SK-N-SH (cell line): ENCODE measurements around the gene DUSP28. TPM values are rescaled to one million over a fixed set of nuclear protein-coding genes. Genes with fewer than 3 reads are reported as not detected.

Source experiments
- CTCF ChIA-PET: fragments of 300-600, 350-600 bp; formaldehyde crosslinking; extraction: SDS; loops from one replicate; lab custom pipeline; 2021; lab: Yijun Ruan, JAX
- POLR2A ChIA-PET: fragments of 350-600 bp; sonication (Branson Sonifier 250); formaldehyde crosslinking; extraction: SDS; loops from one replicate; lab custom pipeline; 2020; ENCODE audit warnings: antibody characterized with exemption, inconsistent platforms; lab: Yijun Ruan, JAX
- DNase-seq: peaks from one replicate; pipeline ENCODE4 v3.0.0; 2012
- H2AFZ ChIP-seq: fragments of 200-600 bp; sonication (generic); 2 replicates; pipeline ENCODE4 v1.8.1; 2016; ENCODE audit warnings: antibody characterized with exemption, mild to moderate bottlenecking, low read depth
- H3F3A ChIP-seq: fragments of 200-600 bp; sonication (generic); replicated peaks from 2 replicates; pipeline ENCODE3; 2016; ENCODE audit warnings: antibody characterized with exemption, mild to moderate bottlenecking; ENCODE audit not compliant: insufficient read depth
- H3K27ac ChIP-seq, 2 experiments: fragments of 200-500 bp in 1 of 2; fragments of 200-600 bp in 1 of 2; sonication (Bioruptor generic) in 1 of 2; sonication (generic), shearing (Covaris generic) in 1 of 2; 2 replicates each; pipeline versions ENCODE4 v1.5.1 to v1.6.1; 2014 to 2016; ENCODE audit warnings: low read depth in 2 of 2, inconsistent platforms in 1 of 2, low read length in 1 of 2, mild to moderate bottlenecking in 1 of 2, mixed read lengths in 1 of 2
- H3K27me3 ChIP-seq: fragments of 200-600 bp; sonication (generic), shearing (Covaris generic); 2 replicates; pipeline ENCODE4 v1.6.1; 2016; ENCODE audit warnings: mixed run types; ENCODE audit not compliant: insufficient read depth
- H3K36me3 ChIP-seq, 2 experiments: fragments of 200-500 bp in 1 of 2; fragments of 200-600 bp in 1 of 2; sonication (Bioruptor generic) in 1 of 2; sonication (generic) in 1 of 2; replicated peaks in 1 of 2; 2 replicates each; pipeline versions ENCODE3 to v1.5.1; 2014 to 2016; ENCODE audit warnings: low read length in 1 of 2, mild to moderate bottlenecking in 1 of 2; ENCODE audit not compliant: insufficient read depth in 2 of 2, control insufficient read depth in 1 of 2
- H3K4me1 ChIP-seq, 2 experiments: fragments of 200-500 bp in 1 of 2; fragments of 200-600 bp in 1 of 2; sonication (Bioruptor generic) in 1 of 2; sonication (generic), shearing (Covaris generic) in 1 of 2; 2 replicates each; pipeline versions ENCODE4 v1.5.1 to v1.6.1; 2014 to 2016; ENCODE audit warnings: low read depth in 1 of 2, low read length in 1 of 2, mixed run types in 1 of 2; ENCODE audit not compliant: insufficient read depth in 2 of 2, control insufficient read depth in 1 of 2
- H3K4me2 ChIP-seq: fragments of 200-600 bp; sonication (generic), shearing (Covaris generic); 2 replicates; pipeline ENCODE4 v1.6.1; 2017; ENCODE audit warnings: mixed run types
- H3K4me3 ChIP-seq, 2 experiments: fragments of 200-500 bp in 1 of 2; fragments of 200-600 bp in 1 of 2; sonication (Bioruptor generic) in 1 of 2; sonication (generic), shearing (Covaris generic) in 1 of 2; 2 replicates each; pipeline versions ENCODE4 v1.5.1 to v1.8.1; 2014 to 2016; ENCODE audit warnings: low read depth in 2 of 2, inconsistent platforms in 1 of 2, low read length in 1 of 2, mild to moderate bottlenecking in 1 of 2, mixed read lengths in 1 of 2, moderate library complexity in 1 of 2
- H3K79me2 ChIP-seq: fragments of 200-600 bp; sonication (generic); 2 replicates; pipeline ENCODE4 v1.8.1; 2017; ENCODE audit warnings: mild to moderate bottlenecking; ENCODE audit not compliant: insufficient read depth
- H3K9ac ChIP-seq: fragments of 200-600 bp; sonication (generic); 2 replicates; pipeline ENCODE4 v1.6.1; 2017; ENCODE audit warnings: mixed run types
- H3K9me2 ChIP-seq: fragments of 200-600 bp; sonication (generic); 2 replicates; pipeline ENCODE4 v1.6.1; 2017; ENCODE audit warnings: mixed run types
- H3K9me3 ChIP-seq: fragments of 200-600 bp; sonication (generic); 2 replicates; pipeline ENCODE4 v1.6.1; 2017; ENCODE audit warnings: mixed run types, mild to moderate bottlenecking, moderate library complexity
- H4K20me1 ChIP-seq: fragments of 200-600 bp; sonication (generic); 2 replicates; pipeline ENCODE4 v1.6.1; 2017; ENCODE audit warnings: mild to moderate bottlenecking, mixed run types; ENCODE audit not compliant: insufficient read depth
- CHD2 ChIP-seq: fragments of 150-350 bp; IDR thresholded peaks from 2 replicates; pipeline ENCODE4 v1.6.1; 2018; ENCODE audit warnings: low read length; ENCODE audit not compliant: partially characterized antibody
- EZH2phosphoT487 ChIP-seq: fragments of 200-600 bp; sonication (generic); IDR thresholded peaks from 2 replicates; pipeline ENCODE4 v1.6.1; 2017; ENCODE audit warnings: low read depth, mixed run types, mild to moderate bottlenecking, antibody characterized with exemption, moderate library complexity, borderline replicate concordance
- FOSL2 ChIP-seq: IDR thresholded peaks from 2 replicates; pipeline ENCODE4 v1.4.0; 2012; ENCODE audit warnings: low read depth, mild to moderate bottlenecking, moderate library complexity, borderline replicate concordance
- FOXM1 ChIP-seq: IDR thresholded peaks from 2 replicates; pipeline ENCODE4 v1.4.0; 2012; ENCODE audit warnings: low read depth, mild to moderate bottlenecking
- GATA2 ChIP-seq: sonication (generic); formaldehyde crosslinking; IDR thresholded peaks from 2 replicates; pipeline ENCODE4 v1.5.0; 2020; ENCODE audit warnings: mild to moderate bottlenecking, missing genetic modification reagents
- JUND ChIP-seq: IDR thresholded peaks from 2 replicates; pipeline ENCODE4 v1.4.0; 2012
- MXI1 ChIP-seq: IDR thresholded peaks from 2 replicates; pipeline ENCODE4 v1.6.1; 2012; ENCODE audit warnings: mild to moderate bottlenecking, low read depth, low read length, improper control_type of control experiment
- NRF1 ChIP-seq: IDR thresholded peaks from 2 replicates; pipeline ENCODE4 v1.6.1; 2012; ENCODE audit warnings: low read depth, mild to moderate bottlenecking, low read length
- POLR2AphosphoS5 ChIP-seq: IDR thresholded peaks from 2 replicates; pipeline ENCODE4 v1.6.1; 2012; ENCODE audit warnings: low read depth, low read length
- RCOR1 ChIP-seq: fragments of 150-350 bp; IDR thresholded peaks from 2 replicates; pipeline ENCODE4 v1.6.1; 2017; ENCODE audit warnings: antibody characterized with exemption, low read length
- RXRA ChIP-seq: IDR thresholded peaks from 2 replicates; pipeline ENCODE4 v1.4.0; 2012; ENCODE audit warnings: low read depth, mild to moderate bottlenecking, borderline replicate concordance
- SMC3 ChIP-seq: IDR thresholded peaks from 2 replicates; pipeline ENCODE4 v1.6.1; 2012; ENCODE audit warnings: low read depth, low read length, improper control_type of control experiment
- TCF12 ChIP-seq: IDR thresholded peaks from 2 replicates; pipeline ENCODE4 v1.4.0; 2012
- USF2 ChIP-seq: fragments of 150-350 bp; IDR thresholded peaks from 2 replicates; pipeline ENCODE4 v1.6.1; 2017; ENCODE audit warnings: antibody characterized with exemption, low read length, low read depth, borderline replicate concordance
- YY1 ChIP-seq: IDR thresholded peaks from 2 replicates; pipeline ENCODE4 v1.4.0; 2012; ENCODE audit warnings: low read depth, mild to moderate bottlenecking
- WGBS: methylation state at CpG from one replicate; pipeline ENCODE4 v1.1.6; 2017; ENCODE audit warnings: low lambda C conversion rate; 5-methylcytosine and 5-hydroxymethylcytosine counted together
- polyA plus RNA-seq, 3 experiments: library from polyadenylated mRNA; depleted of rRNA; stranded (reverse); fragments of >200 nt; gene quantifications; 2 replicates each; pipeline ENCODE4 v1.2.3, GENCODE V29; 2012
- TF ChIP-seq, protein P1 (sequence below): fragments of 200-600 bp; sonication (generic); IDR thresholded peaks from 2 replicates; pipeline ENCODE4 v1.6.1; 2017; ENCODE audit warnings: antibody characterized with exemption, mild to moderate bottlenecking, moderate library complexity
- TF ChIP-seq, protein P2 (sequence below): IDR thresholded peaks from 2 replicates; pipeline ENCODE4 v1.4.0; 2012; ENCODE audit warnings: low read depth, borderline replicate concordance
- TF ChIP-seq, protein P3 (sequence below): IDR thresholded peaks from 2 replicates; pipeline ENCODE4 v1.4.0; 2012; ENCODE audit warnings: low read depth

Gene DUSP28
- polyA plus RNA-seq, 1 of the 3 experiments (the other 2 are of a cell fraction): 4.1 TPM

- Histone ChIP-seq H3K4me3 (no peak overlapping the region), H3K79me2 (peaks cover 32% of the 10 kb centered on the region; the same call in 1 of the 2 replicates), H3F3A (peaks cover 3% of the 10 kb centered on the region), H3K9me2 (no peaks in the 10 kb centered on the region), H3K36me3 (peaks cover 4 to 44% of the 10 kb centered on the region in 2 experiments), H2AFZ (no peak overlapping the region), H3K9ac (no peak overlapping the region), H3K9me3 (no peaks in the 10 kb centered on the region), H3K27ac (no peak overlapping the region; a peak in 1 of 4 replicates), H3K27me3 (no peaks in the 10 kb centered on the region), H3K4me2 (no peak overlapping the region), H3K4me1 (peaks cover 0 to 7% of the 10 kb centered on the region in 2 experiments; a peak in 1 of 4 replicates), H4K20me1 (peaks cover 17% of the 10 kb centered on the region; the same call in 1 of the 2 replicates)
- WGBS: 93% methylated on average over 9 of the region's 26 CpGs
- TF ChIP-seq, protein P1, sequence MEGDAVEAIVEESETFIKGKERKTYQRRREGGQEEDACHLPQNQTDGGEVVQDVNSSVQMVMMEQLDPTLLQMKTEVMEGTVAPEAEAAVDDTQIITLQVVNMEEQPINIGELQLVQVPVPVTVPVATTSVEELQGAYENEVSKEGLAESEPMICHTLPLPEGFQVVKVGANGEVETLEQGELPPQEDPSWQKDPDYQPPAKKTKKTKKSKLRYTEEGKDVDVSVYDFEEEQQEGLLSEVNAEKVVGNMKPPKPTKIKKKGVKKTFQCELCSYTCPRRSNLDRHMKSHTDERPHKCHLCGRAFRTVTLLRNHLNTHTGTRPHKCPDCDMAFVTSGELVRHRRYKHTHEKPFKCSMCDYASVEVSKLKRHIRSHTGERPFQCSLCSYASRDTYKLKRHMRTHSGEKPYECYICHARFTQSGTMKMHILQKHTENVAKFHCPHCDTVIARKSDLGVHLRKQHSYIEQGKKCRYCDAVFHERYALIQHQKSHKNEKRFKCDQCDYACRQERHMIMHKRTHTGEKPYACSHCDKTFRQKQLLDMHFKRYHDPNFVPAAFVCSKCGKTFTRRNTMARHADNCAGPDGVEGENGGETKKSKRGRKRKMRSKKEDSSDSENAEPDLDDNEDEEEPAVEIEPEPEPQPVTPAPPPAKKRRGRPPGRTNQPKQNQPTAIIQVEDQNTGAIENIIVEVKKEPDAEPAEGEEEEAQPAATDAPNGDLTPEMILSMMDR: no peak
- TF ChIP-seq, protein P2, sequence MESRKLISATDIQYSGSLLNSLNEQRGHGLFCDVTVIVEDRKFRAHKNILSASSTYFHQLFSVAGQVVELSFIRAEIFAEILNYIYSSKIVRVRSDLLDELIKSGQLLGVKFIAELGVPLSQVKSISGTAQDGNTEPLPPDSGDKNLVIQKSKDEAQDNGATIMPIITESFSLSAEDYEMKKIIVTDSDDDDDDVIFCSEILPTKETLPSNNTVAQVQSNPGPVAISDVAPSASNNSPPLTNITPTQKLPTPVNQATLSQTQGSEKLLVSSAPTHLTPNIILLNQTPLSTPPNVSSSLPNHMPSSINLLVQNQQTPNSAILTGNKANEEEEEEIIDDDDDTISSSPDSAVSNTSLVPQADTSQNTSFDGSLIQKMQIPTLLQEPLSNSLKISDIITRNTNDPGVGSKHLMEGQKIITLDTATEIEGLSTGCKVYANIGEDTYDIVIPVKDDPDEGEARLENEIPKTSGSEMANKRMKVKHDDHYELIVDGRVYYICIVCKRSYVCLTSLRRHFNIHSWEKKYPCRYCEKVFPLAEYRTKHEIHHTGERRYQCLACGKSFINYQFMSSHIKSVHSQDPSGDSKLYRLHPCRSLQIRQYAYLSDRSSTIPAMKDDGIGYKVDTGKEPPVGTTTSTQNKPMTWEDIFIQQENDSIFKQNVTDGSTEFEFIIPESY: no peak
- no peak for TF ChIP-seq TCF12
- TF ChIP-seq NRF1: no peak
- TF ChIP-seq, protein P3, sequence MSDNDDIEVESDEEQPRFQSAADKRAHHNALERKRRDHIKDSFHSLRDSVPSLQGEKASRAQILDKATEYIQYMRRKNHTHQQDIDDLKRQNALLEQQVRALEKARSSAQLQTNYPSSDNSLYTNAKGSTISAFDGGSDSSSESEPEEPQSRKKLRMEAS: no peak
- no peak for TF ChIP-seq RCOR1
- TF ChIP-seq USF2: no peak
- ChIA-PET CTCF (interaction anchor here (1.9 to 3.1 kb wide), 2 partner anchors 11 to 63 kb away, joined by 6 to 14 read pairs; no protein-coding TSS in a partner anchor), POLR2A (interaction anchor here (0.9 kb wide), 1 partner anchor 9 kb away, joined by 3 read pairs; the partner anchor contains the start of gene RNPEPL1)
- DNase-seq: no peak
Measured at GRCh38 chr2:240577281-240578109, 17.3 kb downstream of the DUSP28 start.

DNA sequence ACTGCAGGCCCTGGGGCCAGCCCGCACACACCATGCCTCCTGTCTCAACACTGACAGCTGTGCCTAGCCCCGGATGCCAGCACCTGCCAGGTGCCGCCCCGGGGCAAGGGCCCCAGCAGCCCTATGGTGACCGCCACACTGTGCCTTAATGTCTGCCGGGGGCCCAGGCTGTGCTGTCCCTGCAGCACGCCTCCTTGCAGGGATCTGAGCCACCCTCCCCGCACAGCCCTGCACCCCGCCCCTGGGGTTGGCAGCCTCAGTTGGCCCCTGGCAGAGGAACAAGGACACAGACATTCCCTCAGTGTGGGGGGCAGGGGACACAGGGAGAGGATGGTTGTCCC, 17.9 kb downstream of the DUSP28 start:
- no peaks in the 10 kb centered on the region for H3K27me3 ChIP-seq
- CTCF ChIA-PET: interaction anchor here (1.9 to 3.1 kb wide), 2 partner anchors 12 to 64 kb away, joined by 6 to 14 read pairs; no protein-coding TSS in a partner anchor
- H3K36me3 ChIP-seq: peaks cover 8 to 44% of the 10 kb centered on the region in 2 experiments
- no peak overlapping the region; a peak in 1 of 4 replicates for H3K27ac ChIP-seq
- no peaks in the 10 kb centered on the region for H3K9me3 ChIP-seq
- no peak overlapping the region for H3K9ac ChIP-seq
- H3K9me2 ChIP-seq: no peaks in the 10 kb centered on the region
- no peak overlapping the region for H3K4me2 ChIP-seq
- H3K79me2 ChIP-seq: peaks cover 38% of the 10 kb centered on the region
- POLR2A ChIA-PET: interaction anchor here (0.9 kb wide), 1 partner anchor 9 kb away, joined by 3 read pairs; the partner anchor contains the start of gene RNPEPL1
- no CpG with 5 or more reads among the region's 9 CpGs for WGBS
- H4K20me1 ChIP-seq: peaks cover 17% of the 10 kb centered on the region; the same call in 1 of the 2 replicates
- TF ChIP-seq FOXM1 (no peak), USF2 (no peak), MXI1 (no peak), JUND (no peak), NRF1 (no peak), FOSL2 (no peak), CHD2 (no peak), YY1 (no peak), EZH2phosphoT487 (no peak), RXRA (no peak), SMC3 (no peak), GATA2 (CRISPR knock-in tag) (no peak), POLR2AphosphoS5 (no peak)
- TF ChIP-seq, all 33 proteins: peak for 0
- no peak overlapping the region for H2AFZ ChIP-seq
- DNase-seq: no peak
- H3K4me1 ChIP-seq: peaks cover 0 to 7% of the 10 kb centered on the region in 2 experiments; a peak in 1 of 4 replicates
- H3K4me3 ChIP-seq: no peak overlapping the region
- peaks cover 3% of the 10 kb centered on the region for H3F3A ChIP-seq
